ENCODE measurements around the gene PTPN18.

Gene PTPN18

DNA sequence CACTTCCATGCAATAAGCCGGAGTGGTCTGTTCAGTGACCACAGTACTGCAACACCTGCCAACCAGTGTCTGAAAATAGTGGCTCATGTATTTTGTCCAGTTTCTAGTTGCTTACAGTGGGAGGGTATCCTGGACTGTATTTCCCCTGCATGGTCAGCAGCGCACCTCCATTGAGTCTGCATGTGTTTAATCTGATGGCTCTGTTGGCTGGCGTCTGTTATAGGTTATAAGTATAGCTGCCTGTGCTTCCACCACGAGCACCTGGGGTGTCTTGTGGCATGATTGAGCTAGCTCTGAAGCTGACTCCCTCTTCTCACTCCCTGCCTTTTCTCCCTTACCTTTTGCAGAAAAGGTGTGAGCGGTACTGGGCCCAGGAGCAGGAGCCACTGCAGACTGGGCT, 12.9 kb downstream of the PTPN18 start:
- DNase-seq = no peak

- no peak for DNase-seq
Observed at GRCh38 chr2:130369311-130369964, 13.6 kb downstream of the PTPN18 start.

DNA sequence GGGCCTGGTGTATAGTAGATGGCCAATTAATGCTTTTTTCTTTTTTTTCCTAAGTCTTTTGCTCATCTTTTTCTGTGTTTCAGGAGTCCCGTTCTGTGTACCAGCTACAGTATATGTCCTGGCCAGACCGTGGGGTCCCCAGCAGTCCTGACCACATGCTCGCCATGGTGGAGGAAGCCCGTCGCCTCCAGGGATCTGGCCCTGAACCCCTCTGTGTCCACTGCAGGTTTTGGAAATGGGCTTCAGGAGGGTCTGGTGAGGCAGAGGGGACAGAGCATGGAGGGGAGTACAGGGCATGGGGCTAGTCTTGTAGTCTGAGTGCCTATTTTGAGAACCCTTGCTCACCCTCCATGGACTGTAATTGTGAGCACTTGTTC, 14.1 kb downstream of the PTPN18 start:
- no peak for DNase-seq

- peak; percentile 51 for DNase-seq
Observed at GRCh38 chr2:130370490-130370889, 14.6 kb downstream of the PTPN18 start.

DNA sequence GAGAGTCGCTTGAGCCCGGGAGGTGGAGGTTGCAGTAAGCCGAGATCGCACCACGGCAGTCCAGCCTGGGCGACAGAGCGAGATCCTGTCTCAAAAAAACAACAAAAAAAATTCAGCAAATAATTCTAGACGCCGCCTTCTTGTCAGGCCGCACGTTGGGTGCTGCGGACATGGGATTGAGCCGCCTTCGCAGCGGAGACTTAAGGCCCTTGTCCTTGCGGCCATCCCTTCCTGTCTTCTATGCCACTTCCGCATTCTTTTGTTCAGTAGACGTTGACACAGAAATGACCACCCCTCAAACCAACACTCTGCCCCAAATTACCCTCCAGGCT, 15.8 kb downstream of the PTPN18 start:
- DNase-seq = no peak

DNA sequence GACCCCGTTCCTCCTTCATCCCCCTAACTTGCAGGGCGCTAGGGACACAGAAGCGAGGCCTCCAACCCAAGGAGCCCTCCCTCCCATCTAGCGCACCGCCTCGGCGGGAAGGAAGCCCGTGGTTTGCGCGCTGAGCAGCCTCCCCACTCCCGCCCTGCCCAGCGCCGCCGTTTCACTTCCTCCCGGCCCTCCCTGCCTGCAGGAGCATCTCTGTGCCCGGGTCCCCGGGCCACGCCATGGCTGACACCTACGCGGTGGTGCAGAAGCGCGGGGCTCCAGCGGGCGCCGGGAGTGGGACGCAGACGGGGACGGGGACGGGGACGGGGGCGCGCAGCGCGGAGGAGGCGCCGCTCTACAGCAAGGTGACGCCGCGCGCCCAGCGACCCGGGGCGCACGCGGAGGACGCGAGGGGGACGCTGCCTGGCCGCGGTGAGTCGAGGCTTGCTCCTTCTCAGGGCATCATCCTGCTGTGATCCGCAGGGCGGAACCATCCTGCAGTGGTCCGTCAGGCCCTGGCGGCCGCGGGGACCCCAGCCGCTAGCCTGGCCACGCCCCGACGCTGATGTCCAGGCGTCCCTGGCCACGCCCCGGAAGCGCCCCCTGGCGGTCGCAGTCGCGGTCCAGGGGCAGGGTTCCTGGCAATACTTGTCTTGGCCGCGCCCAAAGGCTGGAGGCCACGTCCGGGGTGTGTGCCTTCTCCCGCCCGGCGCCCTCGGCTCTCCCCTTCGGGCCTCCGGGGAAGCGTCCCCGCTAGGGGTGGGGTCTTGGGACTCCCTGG, 16.4 kb downstream of the PTPN18 start:
- DNase-seq = peak; percentile 80

DNA sequence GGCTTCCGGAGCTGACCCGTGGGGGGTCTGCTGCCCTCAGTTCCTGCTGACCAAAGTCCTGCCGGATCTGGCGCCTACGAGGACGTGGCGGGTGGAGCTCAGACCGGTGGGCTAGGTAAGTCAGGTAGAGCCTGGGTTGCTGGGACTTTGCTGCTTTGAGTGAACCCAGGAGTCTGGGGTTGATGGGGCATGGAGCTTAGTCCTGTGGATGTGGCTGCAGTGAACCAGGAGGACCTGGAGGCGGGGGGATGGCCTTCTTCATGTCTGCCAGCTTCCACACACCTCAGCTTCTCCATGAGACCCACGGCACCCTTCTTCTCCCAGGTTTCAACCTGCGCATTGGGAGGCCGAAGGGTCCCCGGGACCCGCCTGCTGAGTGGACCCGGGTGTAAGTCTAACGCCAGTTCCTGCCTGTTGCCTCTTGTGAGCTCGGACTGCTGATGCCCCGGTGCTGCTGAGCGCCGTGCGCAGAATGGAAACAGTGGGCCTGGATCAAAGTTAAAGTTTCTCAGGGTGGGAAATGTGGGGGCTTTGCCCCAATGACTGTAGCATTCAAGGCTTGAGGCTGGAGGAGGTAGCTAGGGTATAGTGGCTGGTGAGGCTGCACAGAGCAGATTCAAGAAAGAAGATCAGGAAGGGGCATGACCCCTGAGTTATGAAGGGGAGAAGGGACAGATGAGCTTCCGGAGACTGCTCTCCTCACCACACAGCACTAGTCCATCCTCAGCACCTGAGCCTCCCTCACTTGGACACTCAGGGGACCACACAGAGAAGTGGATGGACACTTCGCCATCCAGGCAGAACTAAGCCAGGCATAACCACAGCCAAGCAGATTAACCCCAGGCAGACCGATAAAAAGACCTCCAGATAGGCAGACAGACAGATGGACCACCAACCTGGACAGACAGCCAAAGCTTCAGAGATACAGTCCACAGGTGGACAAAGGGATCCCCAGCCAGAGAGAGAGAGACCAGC, 17.3 kb downstream of the PTPN18 start:
- no peak for DNase-seq

DNA sequence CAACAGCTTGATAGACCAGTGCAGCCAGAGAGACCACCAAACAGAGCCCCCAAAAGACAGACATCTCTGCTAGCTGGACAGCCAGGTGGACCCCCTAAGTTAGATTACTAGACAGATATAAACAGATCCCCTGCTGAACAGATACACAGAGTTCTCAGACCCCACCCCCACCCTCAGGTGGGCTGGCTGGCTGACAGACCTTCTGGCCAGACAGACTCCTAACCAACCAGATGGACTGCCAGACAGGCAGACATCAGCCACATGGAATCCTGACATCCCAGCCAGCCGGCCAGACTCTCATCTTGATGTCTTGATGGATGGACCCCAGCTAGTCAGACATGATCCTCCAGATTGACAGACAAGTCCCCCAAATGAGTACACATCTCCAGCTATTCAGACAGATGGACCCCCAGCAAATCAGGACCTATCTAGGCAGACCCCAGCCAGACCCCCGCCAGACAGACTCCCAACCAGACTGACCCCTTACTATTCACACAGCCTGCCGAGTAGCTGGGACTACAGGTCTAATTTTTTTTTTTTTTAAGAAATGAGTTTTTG, 18.0 kb downstream of the PTPN18 start:
- no peak for DNase-seq

- no peak for DNase-seq
Observed at GRCh38 chr2:130374587-130375290, 18.9 kb downstream of the PTPN18 start.

DNA sequence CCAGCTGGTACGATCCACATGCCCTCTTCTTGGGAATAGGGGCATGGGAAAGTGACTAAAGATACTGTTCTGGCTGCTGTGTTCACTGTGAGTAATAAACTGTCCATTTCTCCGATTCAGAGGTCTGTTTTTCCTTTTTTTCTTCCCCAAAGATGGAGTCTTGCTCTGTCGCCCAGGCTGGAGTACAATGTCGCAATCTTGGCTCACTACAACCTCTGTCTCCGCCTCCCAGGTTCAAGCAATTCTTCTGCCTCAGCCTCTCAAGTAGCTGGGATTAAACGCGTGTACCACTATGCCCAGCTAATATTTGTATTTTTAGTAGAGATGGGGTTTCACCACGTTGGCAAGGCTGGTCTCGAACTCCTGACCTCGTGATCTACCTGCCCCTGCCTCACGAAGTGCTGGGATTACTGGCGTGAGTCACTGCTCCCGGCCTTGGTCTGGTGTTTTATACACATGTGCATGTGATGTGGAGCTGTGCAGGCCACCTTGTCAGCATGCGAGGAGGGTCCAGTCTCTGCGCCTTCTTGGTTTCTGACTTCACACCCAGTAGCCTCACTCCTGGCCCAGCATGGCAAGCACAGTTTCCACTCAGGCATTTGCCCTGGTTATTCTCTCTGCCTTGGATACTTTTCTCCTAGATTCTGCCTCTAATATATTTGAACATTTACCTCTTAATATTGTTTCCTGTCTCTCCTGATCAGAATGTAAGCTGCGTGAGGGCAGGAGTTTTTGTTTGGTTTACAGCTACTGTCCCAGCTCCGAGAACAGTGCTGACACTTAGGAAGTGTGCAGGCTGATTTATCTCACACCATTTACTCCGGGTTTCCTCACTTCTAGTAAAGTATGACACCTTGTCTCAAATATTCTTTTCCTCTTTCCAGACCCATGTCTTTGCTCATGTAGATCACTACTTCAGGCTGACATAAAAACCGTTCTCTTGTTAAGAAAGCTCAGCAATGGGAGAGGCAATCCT, 19.7 kb downstream of the PTPN18 start:
- no peak for DNase-seq

DNA sequence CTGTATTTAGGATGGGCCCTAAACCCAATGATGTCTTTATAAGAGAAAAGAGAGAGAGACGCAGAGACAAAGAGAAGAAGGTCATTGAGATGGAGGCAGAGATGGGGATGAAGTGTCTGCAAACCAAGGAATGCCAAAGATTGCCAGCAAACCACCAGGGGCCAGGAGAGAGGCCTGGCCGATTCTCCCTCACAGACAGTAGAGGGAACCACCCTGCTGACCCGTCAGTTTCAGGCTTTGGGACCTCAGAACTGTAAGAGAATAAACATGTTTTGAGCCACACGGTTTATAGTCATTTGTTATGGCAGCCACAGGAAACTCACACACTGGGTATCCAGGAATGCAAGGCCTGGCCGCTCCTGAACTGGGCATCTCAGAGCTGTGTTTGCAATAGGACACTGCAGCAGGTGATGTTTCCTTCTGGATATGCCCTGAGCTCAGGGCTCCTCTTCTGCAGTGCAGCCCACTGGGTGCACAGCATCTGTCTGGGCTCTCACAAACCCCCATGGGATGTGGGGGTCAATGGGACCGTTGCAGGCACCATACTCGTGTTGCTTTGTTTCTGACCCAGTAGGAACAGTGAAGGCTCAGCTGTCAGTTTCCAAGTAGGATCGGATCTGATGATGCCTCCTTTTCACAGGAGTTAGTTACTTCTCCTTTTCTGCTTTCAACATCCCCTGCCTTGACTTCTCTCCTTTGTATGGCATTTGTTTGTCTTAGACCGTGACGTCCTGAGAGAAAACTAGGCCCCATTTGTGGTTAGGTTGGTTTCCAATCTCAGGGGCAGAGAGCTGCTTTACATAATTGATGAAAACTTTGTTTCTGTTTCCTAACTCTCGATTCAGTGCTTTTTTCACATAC, 20.8 kb downstream of the PTPN18 start:
- DNase-seq = no peak

DNA sequence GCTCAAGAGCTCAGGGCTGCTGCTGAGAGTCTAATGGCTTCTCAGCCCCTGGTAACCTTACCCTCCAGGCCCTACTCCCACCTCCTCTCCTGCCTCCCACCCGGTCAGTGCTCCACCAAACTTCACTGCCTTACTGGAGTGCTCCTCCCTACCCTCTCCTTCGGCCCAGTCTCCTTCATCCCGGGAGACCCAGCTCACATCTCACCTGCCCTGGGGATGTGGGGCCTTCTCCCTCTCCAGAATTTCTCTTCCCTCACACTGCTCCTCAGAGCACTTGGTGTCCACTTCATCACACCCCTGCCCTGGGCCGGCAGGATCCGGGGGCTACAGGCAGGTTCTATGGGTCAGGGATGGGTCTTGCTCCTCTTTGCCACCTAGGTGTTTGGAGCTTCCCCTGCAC, 21.6 kb downstream of the PTPN18 start:
- DNase-seq = no peak

GRCh38 chr2:130378206-130378897, 22.5 kb downstream of the PTPN18 start:
- no peak for DNase-seq

GRCh38 chr2:130378898-130379214, 23.0 kb downstream of the PTPN18 start:
- no peak for DNase-seq

GRCh38 chr2:130380096-130380934, 24.5 kb downstream of the PTPN18 start:
- DNase-seq = peak; percentile 32

DNA sequence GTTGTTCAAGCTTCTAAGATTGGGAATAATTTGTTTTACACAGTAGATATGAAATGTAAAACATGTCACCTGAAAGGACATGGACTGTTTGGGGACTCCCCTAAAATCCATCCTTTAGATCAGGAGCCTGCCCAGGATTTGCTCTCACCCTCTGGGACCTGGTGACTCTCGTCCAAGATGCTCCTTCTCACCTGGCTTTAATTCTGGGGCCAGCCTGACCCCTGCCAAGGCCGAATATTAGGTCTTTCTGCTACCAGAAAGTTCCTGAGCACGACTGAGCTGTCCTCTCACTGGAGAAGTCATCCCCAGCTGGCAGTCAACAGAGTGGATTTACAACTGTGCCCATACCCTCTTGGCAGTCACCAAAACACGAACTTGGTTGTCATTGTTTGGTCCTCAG, 25.3 kb downstream of the PTPN18 start:
- DNase-seq = no peak

- DNase-seq = no peak
Observed at GRCh38 chr2:130381619-130382018, 25.8 kb downstream of the PTPN18 start.

- no peak for DNase-seq
Observed at GRCh38 chr2:130382313-130382917, 26.6 kb downstream of the PTPN18 start.

- no peak for DNase-seq
Observed at GRCh38 chr2:130385709-130386108, 29.9 kb downstream of the PTPN18 start.
